Astrocyte (in vitro differentiated cells and primary cell): ENCODE data around the gene CTLA4. TPM values are rescaled to one million over a fixed set of nuclear protein-coding genes. Genes with fewer than 3 reads are reported as not detected.
"Not testable (repeated sequence)": the region's sequence is repeated elsewhere in the genome, so short reads cannot be mapped to it uniquely, and the experiment has no call there.

Experiments used
- DNase-seq: peaks from one replicate; pipeline ENCODE4 v3.0.0-alpha.2; 2010; ENCODE audit warnings: low read depth
- FAIRE-seq: peaks from 2 replicates; lab custom pipeline; 2011; peaks lifted over from hg19 to GRCh38; lab: Jason Lieb, UNC
- H2AFZ ChIP-seq: 2 replicates; pipeline ENCODE4 v1.6.0; 2012; ENCODE audit warnings: low read depth, low read length, inconsistent platforms
- H3K27ac ChIP-seq: 2 replicates; pipeline ENCODE4 v1.5.1; 2011; ENCODE audit warnings: low read depth, low read length, inconsistent platforms
- H3K27me3 ChIP-seq: 2 replicates; pipeline ENCODE4 v1.6.0; 2011; ENCODE audit warnings: low read length, inconsistent platforms; ENCODE audit not compliant: insufficient read depth
- H3K36me3 ChIP-seq: 2 replicates; pipeline ENCODE4 v1.5.1; 2011; ENCODE audit warnings: low read length, inconsistent platforms; ENCODE audit not compliant: insufficient read depth
- H3K4me1 ChIP-seq: 2 replicates; pipeline ENCODE4 v1.5.1; 2011; ENCODE audit warnings: low read length, inconsistent platforms; ENCODE audit not compliant: insufficient read depth
- H3K4me2 ChIP-seq: 2 replicates; pipeline ENCODE4 v1.6.0; 2012; ENCODE audit warnings: low read length, inconsistent platforms
- H3K4me3 ChIP-seq: 2 replicates; pipeline ENCODE4 v1.5.1; 2011; ENCODE audit warnings: low read depth, mild to moderate bottlenecking, low read length, inconsistent platforms; ENCODE audit not compliant: insufficient read depth
- H3K79me2 ChIP-seq: 2 replicates; pipeline ENCODE4 v1.6.0; 2012; ENCODE audit warnings: mild to moderate bottlenecking, low read length, inconsistent platforms; ENCODE audit not compliant: insufficient read depth
- H3K9ac ChIP-seq: 2 replicates; pipeline ENCODE4 v1.6.0; 2012; ENCODE audit warnings: mild to moderate bottlenecking, low read length, inconsistent platforms
- H3K9me3 ChIP-seq: 2 replicates; pipeline ENCODE4 v1.5.1; 2012; ENCODE audit warnings: low read depth, mild to moderate bottlenecking, low read length, inconsistent platforms; ENCODE audit not compliant: insufficient read depth
- H4K20me1 ChIP-seq: 2 replicates; pipeline ENCODE4 v1.6.0; 2012; ENCODE audit warnings: low read length, inconsistent platforms; ENCODE audit not compliant: insufficient read depth
- H3K27ac Mint-ChIP-seq: one replicate; pipeline ENCODE4 v1.8.0; 2021; ENCODE audit warnings: mild to moderate bottlenecking, mixed read lengths; ENCODE audit not compliant: unreplicated experiment
- H3K27me3 Mint-ChIP-seq: one replicate; pipeline ENCODE4 v1.8.0; 2021; ENCODE audit warnings: low read depth, mixed read lengths; ENCODE audit not compliant: unreplicated experiment
- H3K36me3 Mint-ChIP-seq: one replicate; pipeline ENCODE4 v1.8.0; 2021; ENCODE audit warnings: low read depth, mixed read lengths; ENCODE audit not compliant: unreplicated experiment
- H3K4me1 Mint-ChIP-seq: one replicate; pipeline ENCODE4 v1.8.0; 2021; ENCODE audit warnings: low read depth, mixed read lengths; ENCODE audit not compliant: unreplicated experiment
- H3K4me3 Mint-ChIP-seq: one replicate; pipeline ENCODE4 v1.8.0; 2021; ENCODE audit warnings: mild to moderate bottlenecking, moderate library complexity, mixed read lengths; ENCODE audit not compliant: unreplicated experiment
- H3K9me3 Mint-ChIP-seq: one replicate; pipeline ENCODE4 v1.8.0; 2021; ENCODE audit warnings: mild to moderate bottlenecking, mixed read lengths; ENCODE audit not compliant: unreplicated experiment
- CTCF ChIP-seq: IDR thresholded peaks from 2 replicates; pipeline ENCODE4 v1.5.1; 2011; ENCODE audit warnings: low read depth, mild to moderate bottlenecking, inconsistent platforms, low read length, moderate library complexity; ENCODE audit not compliant: insufficient read depth
- EZH2 ChIP-seq: IDR thresholded peaks from 2 replicates; pipeline ENCODE4 v1.6.1; 2012; ENCODE audit warnings: mild to moderate bottlenecking, low read length, inconsistent platforms; ENCODE audit not compliant: insufficient read depth
- total RNA-seq: library from RNA; stranded (reverse); gene quantifications from 2 replicates; pipeline ENCODE4 v1.2.1, GENCODE V29; 2021

The CTLA4 gene
- total RNA-seq, 1 donor from 2014 or later = not detected

- FAIRE-seq (no peak), DNase-seq (no peak)
- Histone ChIP-seq H3K36me3 (no peaks in the 10 kb centered on the region), H3K9me3 (no peaks in the 10 kb centered on the region), H3K4me1 (no peaks in the 10 kb centered on the region), H3K4me3 (no peak overlapping the region), H3K27ac (no peak overlapping the region), H3K27me3 (no peaks in the 10 kb centered on the region), H4K20me1 (no peaks in the 10 kb centered on the region), H3K9ac (no peak overlapping the region), H3K4me2 (no peak overlapping the region), H3K79me2 (no peaks in the 10 kb centered on the region), H2AFZ (no peak overlapping the region)
- Mint-ChIP-seq H3K36me3 (no peaks in the 10 kb centered on the region), H3K27me3 (peaks cover 18% of the 10 kb centered on the region), H3K4me3 (no peak overlapping the region), H3K27ac (no peak overlapping the region), H3K4me1 (no peaks in the 10 kb centered on the region), H3K9me3 (no peaks in the 10 kb centered on the region)
- TF ChIP-seq EZH2 (no peak), CTCF (no peak)
Measured at GRCh38 chr2:203880557-203881125, 13.1 kb downstream of the CTLA4 start.

- not testable (repeated sequence) for H3K9me3 Mint-ChIP-seq, H3K4me1 Mint-ChIP-seq
Measured at GRCh38 chr2:203881185-203881584, 13.6 kb downstream of the CTLA4 start.

GRCh38 chr2:203882551-203882950 is 15.0 kb downstream of the CTLA4 start:
- DNase-seq (no peak), FAIRE-seq (no peak)
- Histone ChIP-seq H3K27ac (no peak overlapping the region), H3K79me2 (no peaks in the 10 kb centered on the region), H3K9ac (no peak overlapping the region), H3K9me3 (no peaks in the 10 kb centered on the region), H3K4me2 (no peak overlapping the region), H3K4me1 (no peaks in the 10 kb centered on the region), H3K27me3 (no peaks in the 10 kb centered on the region), H3K4me3 (no peak overlapping the region), H4K20me1 (no peaks in the 10 kb centered on the region), H2AFZ (no peak overlapping the region), H3K36me3 (no peaks in the 10 kb centered on the region)
- Mint-ChIP-seq H3K36me3 (no peaks in the 10 kb centered on the region), H3K4me1 (no peaks in the 10 kb centered on the region), H3K27me3 (peaks cover 14% of the 10 kb centered on the region), H3K27ac (no peak overlapping the region), H3K9me3 (peaks cover 3% of the 10 kb centered on the region), H3K4me3 (no peak overlapping the region)
- TF ChIP-seq EZH2 = no peak
- TF ChIP-seq CTCF = no peak

More at GRCh38 chr2:203881185-203881584, 13.6 kb downstream of the CTLA4 start:
- not testable (repeated sequence) for H3K27me3 ChIP-seq, H2AFZ ChIP-seq, H3K4me2 ChIP-seq, H3K79me2 ChIP-seq, H3K4me3 ChIP-seq, H3K9me3 ChIP-seq, H3K9ac ChIP-seq, H3K36me3 ChIP-seq, H4K20me1 ChIP-seq, FAIRE-seq, DNase-seq, H3K27ac ChIP-seq, H3K4me3 Mint-ChIP-seq, H3K36me3 Mint-ChIP-seq, H3K4me1 ChIP-seq, H3K27ac Mint-ChIP-seq
- H3K27me3 Mint-ChIP-seq = peaks cover 16% of the 10 kb centered on the region
